H1 (cell line): Measurements from ENCODE around the gene HIVEP3. TPM values are rescaled to one million over a fixed set of nuclear protein-coding genes. Genes with fewer than 3 reads are reported as not detected.

Experiments used
- CTCF ChIA-PET: fragments of 300-600 bp; sonication (Branson Sonifier 250); formaldehyde crosslinking; loops from one replicate; lab custom pipeline; 2021; ENCODE audit not compliant: partially characterized antibody; lab: Charles Lee
- POLR2A ChIA-PET: fragments of 300-600 bp; sonication (Branson Sonifier 250); formaldehyde crosslinking; loops from one replicate; lab custom pipeline; 2021; ENCODE audit warnings: inconsistent platforms; ENCODE audit not compliant: partially characterized antibody; lab: Charles Lee
- DNase-seq, 2 experiments: peaks; one replicate each; pipeline versions ENCODE4 v3.0.0 to v3.0.0-alpha.2; 2010 to 2022; ENCODE audit warnings: low spot score in 2 of 2, low read depth in 1 of 2, mixed read lengths in 1 of 2
- FAIRE-seq: peaks from 2 replicates; lab custom pipeline; 2011; peaks lifted over from hg19 to GRCh38; lab: Jason Lieb, UNC
- H2AFZ ChIP-seq: 2 replicates; pipeline ENCODE4 v1.8.1; 2012; ENCODE audit warnings: low read length, inconsistent platforms
- H2AK5ac ChIP-seq: 2 replicates; pipeline ENCODE4 v1.6.1; 2013; ENCODE audit warnings: low read depth, low read length
- H2BK120ac ChIP-seq: replicated peaks from 2 replicates; pipeline ENCODE3; 2013; ENCODE audit warnings: low read depth, low read length, inconsistent platforms
- H2BK12ac ChIP-seq: 2 replicates; pipeline ENCODE4 v1.6.1; 2013; ENCODE audit warnings: low read depth, low read length
- H2BK15ac ChIP-seq: 2 replicates; pipeline ENCODE4 v1.6.1; 2013; ENCODE audit warnings: low read length
- H2BK20ac ChIP-seq: 2 replicates; pipeline ENCODE4 v1.6.1; 2013; ENCODE audit warnings: low read length
- H2BK5ac ChIP-seq: 2 replicates; pipeline ENCODE4 v1.6.1; 2013; ENCODE audit warnings: low read depth, low read length
- H3K14ac ChIP-seq: 2 replicates; pipeline ENCODE4 v1.6.1; 2013; ENCODE audit warnings: inconsistent platforms; ENCODE audit not compliant: insufficient read length
- H3K18ac ChIP-seq: 2 replicates; pipeline ENCODE4 v1.6.1; 2013; ENCODE audit warnings: low read length; ENCODE audit errors: extremely low read depth
- H3K23ac ChIP-seq: 2 replicates; pipeline ENCODE4 v1.6.1; 2013; ENCODE audit warnings: inconsistent platforms; ENCODE audit not compliant: insufficient read length
- H3K23me2 ChIP-seq: 2 replicates; pipeline ENCODE4 v1.6.1; 2013; ENCODE audit warnings: low read depth, low read length
- H3K27ac ChIP-seq: 2 replicates; pipeline ENCODE4 v1.6.1; 2011; ENCODE audit warnings: low read depth, low read length, inconsistent platforms
- H3K27me3 ChIP-seq, 4 experiments: replicated peaks in 1 of 4; 1 replicate in 1 of 4; 2 replicates in 3 of 4; pipeline versions ENCODE4 v1.6.1 to v1.8.1; 2011 to 2013; ENCODE audit warnings: low read length in 3 of 4, mild to moderate bottlenecking in 3 of 4, inconsistent platforms in 2 of 4, mixed read lengths in 2 of 4, moderate library complexity in 1 of 4; ENCODE audit not compliant: control insufficient read depth in 3 of 4, insufficient read depth in 3 of 4; ENCODE audit errors: extremely low read depth in 1 of 4
- H3K36me3 ChIP-seq, 4 experiments: 2 replicates each; pipeline versions ENCODE4 v1.6.1 to v1.8.1; 2011 to 2013; ENCODE audit warnings: mild to moderate bottlenecking in 4 of 4, low read length in 3 of 4, moderate library complexity in 2 of 4, control low read depth in 1 of 4, inconsistent platforms in 1 of 4; ENCODE audit not compliant: insufficient read depth in 4 of 4, control insufficient read depth in 2 of 4
- H3K4ac ChIP-seq: replicated peaks from 2 replicates; pipeline ENCODE3; 2013; ENCODE audit warnings: low read length, low read depth, mixed read lengths, inconsistent platforms; ENCODE audit not compliant: insufficient read length
- H3K4me1 ChIP-seq, 4 experiments: replicated peaks in 1 of 4; 1 replicate in 1 of 4; 2 replicates in 3 of 4; pipeline versions ENCODE4 v1.6.1 to v1.8.1; 2011 to 2013; ENCODE audit warnings: low read length in 3 of 4, inconsistent platforms in 2 of 4, mixed read lengths in 1 of 4; ENCODE audit not compliant: insufficient read depth in 4 of 4, control insufficient read depth in 3 of 4
- H3K4me2 ChIP-seq, 2 experiments: 2 replicates each; pipeline versions ENCODE4 v1.6.1 to v1.8.1; 2011 to 2013; ENCODE audit warnings: low read depth in 2 of 2, low read length in 2 of 2, control low read depth in 1 of 2, inconsistent platforms in 1 of 2, mild to moderate bottlenecking in 1 of 2; ENCODE audit not compliant: insufficient read depth in 1 of 2
- H3K4me3 ChIP-seq, 4 experiments: fragments of 200-600, 300-600 bp in 1 of 4; sonication (generic), shearing (Covaris generic), sonication (Bioruptor Twin) in 1 of 4; 2 replicates each; pipeline versions ENCODE4 v1.5.1 to v1.8.1; 2011 to 2016; ENCODE audit warnings: low read length in 4 of 4, low read depth in 3 of 4, control low read depth in 2 of 4, inconsistent platforms in 2 of 4, mild to moderate bottlenecking in 2 of 4, mixed read lengths in 1 of 4, moderate library complexity in 1 of 4; ENCODE audit not compliant: insufficient read depth in 2 of 4; ENCODE audit errors: extremely low read depth in 1 of 4
- H3K56ac ChIP-seq: replicated peaks from 2 replicates; pipeline ENCODE3; 2013; ENCODE audit warnings: low read depth, mild to moderate bottlenecking, mixed read lengths, low read length, inconsistent platforms; ENCODE audit not compliant: insufficient read length
- H3K79me1 ChIP-seq: 2 replicates; pipeline ENCODE4 v1.6.1; 2013; ENCODE audit warnings: low read depth, low read length, control low read depth
- H3K79me2 ChIP-seq, 2 experiments: 2 replicates each; pipeline versions ENCODE4 v1.6.1 to v1.8.1; 2012 to 2013; ENCODE audit warnings: low read length in 2 of 2, mild to moderate bottlenecking in 2 of 2, inconsistent platforms in 1 of 2; ENCODE audit not compliant: insufficient read depth in 2 of 2, control insufficient read depth in 1 of 2
- H3K9ac ChIP-seq, 4 experiments: replicated peaks in 1 of 4; 1 replicate in 1 of 4; 2 replicates in 3 of 4; pipeline versions ENCODE4 v1.6.1 to v1.8.1; 2011 to 2013; ENCODE audit warnings: low read depth in 3 of 4, low read length in 3 of 4, control low read depth in 2 of 4, mild to moderate bottlenecking in 2 of 4, moderate library complexity in 2 of 4, inconsistent platforms in 1 of 4; ENCODE audit errors: extremely low read depth in 1 of 4
- H3K9me3 ChIP-seq, 2 experiments: 2 replicates each; pipeline versions ENCODE4 v1.6.1 to v1.8.1; 2012 to 2013; ENCODE audit warnings: mild to moderate bottlenecking in 2 of 2, moderate library complexity in 2 of 2, control low read depth in 1 of 2, inconsistent platforms in 1 of 2, low read depth in 1 of 2, low read length in 1 of 2, mixed read lengths in 1 of 2; ENCODE audit not compliant: insufficient read depth in 2 of 2
- H4K20me1 ChIP-seq, 2 experiments: replicated peaks in 1 of 2; 2 replicates each; pipeline versions ENCODE3 to v1.8.1; 2011 to 2013; ENCODE audit warnings: inconsistent platforms in 2 of 2, low read length in 2 of 2, mild to moderate bottlenecking in 1 of 2; ENCODE audit not compliant: insufficient read depth in 2 of 2, control insufficient read depth in 1 of 2
- H4K5ac ChIP-seq: 2 replicates; pipeline ENCODE4 v1.6.1; 2013; ENCODE audit warnings: low read length, low read depth, mixed read lengths, inconsistent platforms; ENCODE audit not compliant: insufficient read length
- H4K8ac ChIP-seq: 2 replicates; pipeline ENCODE4 v1.8.0; 2013; ENCODE audit warnings: mild to moderate bottlenecking, moderate library complexity, low read length, inconsistent platforms; ENCODE audit not compliant: insufficient read depth; ENCODE audit errors: extremely low read depth
- H4K91ac ChIP-seq: replicated peaks from 2 replicates; pipeline ENCODE3; 2013; ENCODE audit warnings: low read length, mixed read lengths, inconsistent platforms; ENCODE audit not compliant: insufficient read length
- MAFK ChIP-seq: IDR thresholded peaks from 2 replicates; pipeline ENCODE4 v1.6.1; 2012; ENCODE audit warnings: low read depth, mild to moderate bottlenecking, improper control_type of control experiment, low read length
- NANOG ChIP-seq: IDR thresholded peaks from 2 replicates; pipeline ENCODE4 v1.6.1; 2011; ENCODE audit warnings: low read length, low read depth, mild to moderate bottlenecking, inconsistent platforms; ENCODE audit not compliant: insufficient read depth, poor library complexity, severe bottlenecking
- RFX5 ChIP-seq: IDR thresholded peaks from 2 replicates; pipeline ENCODE4 v1.6.1; 2011; ENCODE audit warnings: low read depth, low read length, improper control_type of control experiment, borderline replicate concordance
- RXRA ChIP-seq: IDR thresholded peaks from 2 replicates; pipeline ENCODE4 v1.6.1; 2011; ENCODE audit warnings: low read depth, mild to moderate bottlenecking, low read length, moderate library complexity; ENCODE audit not compliant: insufficient read depth
- USF2 ChIP-seq: IDR thresholded peaks from 2 replicates; pipeline ENCODE4 v1.6.1; 2011; ENCODE audit warnings: low read length, improper control_type of control experiment
- YY1 ChIP-seq: IDR thresholded peaks from 2 replicates; pipeline ENCODE4 v1.6.1; 2011; ENCODE audit warnings: low read depth, mild to moderate bottlenecking, low read length
- WGBS, 2 experiments: shearing (Covaris generic) in 1 of 2; methylation state at CpG; one replicate each; pipeline versions ENCODE4 v1.1.6 to v1.1.7; 2013 to 2015; ENCODE audit warnings: low lambda C conversion rate in 2 of 2, mixed read lengths in 2 of 2, inconsistent platforms in 1 of 2, low coverage in 1 of 2, missing lambda C conversion rate in 1 of 2; ENCODE audit not compliant: insufficient replicate concordance in 2 of 2, insufficient coverage in 1 of 2, insufficient read length in 1 of 2; ENCODE audit errors: extremely low coverage in 1 of 2, missing lambda C conversion rate in 1 of 2; 5-methylcytosine and 5-hydroxymethylcytosine counted together
- polyA plus RNA-seq, 7 experiments: library from polyadenylated mRNA; depleted of rRNA in 3 of 7; stranded (reverse) in 5 of 7; unstranded in 2 of 7; fragments of >200 nt in 5 of 7; fragments of 200-250 nt in 2 of 7; gene quantifications; 1 replicate in 5 of 7; 2 replicates in 1 of 7; 4 replicates in 1 of 7; pipeline versions ENCODE4 v1.2.1 to v1.2.3, GENCODE V29; 2011 to 2013; ENCODE audit warnings: missing spikeins in 2 of 7, mixed read lengths in 2 of 7
- total RNA-seq: library from RNA; stranded (reverse); fragmentation: NEBNext Ultra II Directional; extraction: Animal tissue kit (Norgen Biotek cat#: 25700); gene quantifications from 2 replicates; pipeline ENCODE4 v1.2.1, GENCODE V29; 2021
- TF ChIP-seq, protein P1 (sequence below): IDR thresholded peaks from 2 replicates; pipeline ENCODE4 v1.6.1; 2012; ENCODE audit warnings: inconsistent platforms

Gene HIVEP3
- total and polyA plus RNA-seq, 2 of the 8 experiments (the other 6 are each of a cell fraction or from before 2014, with no cell fraction given): 0.24 to 0.69 TPM

GRCh38 chr1:41652384-41653265 lies 266.1 kb downstream of the HIVEP3 start:
- Histone ChIP-seq H3K56ac (no peak overlapping the region), H3K4me2 (no peak overlapping the region), H4K5ac (no peak overlapping the region), H3K4ac (no peak overlapping the region), H2AFZ (no peak overlapping the region), H3K79me1 (no peaks in the 10 kb centered on the region), H4K91ac (no peak overlapping the region), H3K23me2 (no peaks in the 10 kb centered on the region), H3K9me3 (no peaks in the 10 kb centered on the region), H3K27me3 (no peaks in the 10 kb centered on the region), H2BK120ac (no peak overlapping the region), H4K20me1 (no peaks in the 10 kb centered on the region), H3K36me3 (no peaks in the 10 kb centered on the region), H2AK5ac (no peak overlapping the region), H3K27ac (no peak overlapping the region), H3K79me2 (no peaks in the 10 kb centered on the region), H3K9ac (no peak overlapping the region), H3K4me1 (peaks cover 0 to 8% (median 2%) of the 10 kb centered on the region in 4 experiments; a peak in 5 of 7 replicates), H2BK5ac (no peak overlapping the region), H2BK15ac (no peak overlapping the region), H2BK12ac (no peak overlapping the region), H3K23ac (no peak overlapping the region), H3K18ac (no peak overlapping the region)
- CTCF ChIA-PET: interaction anchor here (0.7 to 1.7 kb wide), 6 partner anchors 11 to 135 kb away, joined by 3 to 5 read pairs (median 3); no protein-coding TSS in a partner anchor
- no peak for FAIRE-seq
- 82% methylated on average over 11 of the region's 11 CpGs; no CpG with 5 or more reads in 1 of the 2 experiments for WGBS, 2 experiments
- POLR2A ChIA-PET: interaction anchor here (1.2 to 1.4 kb wide), 2 partner anchors 17 to 34 kb away, joined by 3 to 4 read pairs; no protein-coding TSS in a partner anchor
- no peak for TF ChIP-seq USF2
- no peak for TF ChIP-seq NANOG
- TF ChIP-seq, protein P1, sequence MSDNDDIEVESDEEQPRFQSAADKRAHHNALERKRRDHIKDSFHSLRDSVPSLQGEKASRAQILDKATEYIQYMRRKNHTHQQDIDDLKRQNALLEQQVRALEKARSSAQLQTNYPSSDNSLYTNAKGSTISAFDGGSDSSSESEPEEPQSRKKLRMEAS: no peak
- TF ChIP-seq RFX5: no peak
- no peak for TF ChIP-seq RXRA
- TF ChIP-seq MAFK: no peak
- no peak for TF ChIP-seq YY1
- TF ChIP-seq, all 59 proteins: peak for 0
- H3K14ac ChIP-seq: no peak overlapping the region
- DNase-seq: no peak
- no peak overlapping the region for H4K8ac ChIP-seq
- H3K4me3 ChIP-seq: no peak overlapping the region
- H2BK20ac ChIP-seq: no peak overlapping the region
